Calu3 (cell line): Measurements from ENCODE around the gene CEACAM4. TPM values are rescaled to one million over a fixed set of nuclear protein-coding genes. Genes with fewer than 3 reads are reported as not detected.
A peak's percentile ranks its signal among the peaks of the same experiment; 100 is the strongest.
"Not testable (repeated sequence)": the region's sequence is repeated elsewhere in the genome, so short reads cannot be mapped to it uniquely, and the experiment has no call there.

Experiments
- BruUV-seq: library from RNA; stranded (reverse); fragments of 400-500 nt; replicated peaks from 2 replicates; lab custom pipeline; 2021; lab: Mats Ljungman, UMichigan
- CTCF ChIA-PET: fragments of 300-600 bp; sonication (Branson Sonifier 250); formaldehyde crosslinking; loops from one replicate; lab custom pipeline; 2022; ENCODE audit warnings: antibody characterized with exemption; lab: Charles Lee
- DNase-seq: peaks from one replicate; pipeline ENCODE4 v3.0.0; 2022
- H3K27ac Mint-ChIP-seq: one replicate; pipeline ENCODE4 v1.8.0; 2022; ENCODE audit warnings: mixed read lengths; ENCODE audit not compliant: unreplicated experiment
- H3K27me3 Mint-ChIP-seq: one replicate; pipeline ENCODE4 v1.8.0; 2022; ENCODE audit warnings: mixed read lengths; ENCODE audit not compliant: unreplicated experiment
- H3K36me3 Mint-ChIP-seq: one replicate; pipeline ENCODE4 v1.8.0; 2022; ENCODE audit warnings: mild to moderate bottlenecking, moderate library complexity, mixed read lengths; ENCODE audit not compliant: insufficient read depth, unreplicated experiment
- H3K4me1 Mint-ChIP-seq: one replicate; pipeline ENCODE4 v1.8.0; 2022; ENCODE audit warnings: mild to moderate bottlenecking, low read depth, mixed read lengths; ENCODE audit not compliant: unreplicated experiment
- H3K4me3 Mint-ChIP-seq: one replicate; pipeline ENCODE4 v1.8.0; 2022; ENCODE audit warnings: mild to moderate bottlenecking, low read depth, moderate library complexity, mixed read lengths; ENCODE audit not compliant: unreplicated experiment
- H3K9me3 Mint-ChIP-seq: one replicate; pipeline ENCODE4 v1.8.0; 2022; ENCODE audit warnings: low read depth, mixed read lengths; ENCODE audit not compliant: unreplicated experiment
- CTCF ChIP-seq: fragments of 200-600 bp; IDR thresholded peaks from one replicate; pipeline ENCODE4 v1.8.0; 2022; ENCODE audit warnings: antibody characterized with exemption; ENCODE audit not compliant: unreplicated experiment
- intact Hi-C: fragments of 100-400 bp; cut with micrococcal nuclease; formaldehyde crosslinking; loops from one replicate; pipeline ENCODE4 v1.10.0; 2022; ENCODE audit not compliant: unreplicated experiment
- total RNA-seq: library from RNA; stranded (reverse); gene quantifications from 2 replicates; pipeline ENCODE4 v1.2.3, GENCODE V29; 2022

The CEACAM4 gene
- total RNA-seq, 1 experiment from 2014 or later: not detected

DNA sequence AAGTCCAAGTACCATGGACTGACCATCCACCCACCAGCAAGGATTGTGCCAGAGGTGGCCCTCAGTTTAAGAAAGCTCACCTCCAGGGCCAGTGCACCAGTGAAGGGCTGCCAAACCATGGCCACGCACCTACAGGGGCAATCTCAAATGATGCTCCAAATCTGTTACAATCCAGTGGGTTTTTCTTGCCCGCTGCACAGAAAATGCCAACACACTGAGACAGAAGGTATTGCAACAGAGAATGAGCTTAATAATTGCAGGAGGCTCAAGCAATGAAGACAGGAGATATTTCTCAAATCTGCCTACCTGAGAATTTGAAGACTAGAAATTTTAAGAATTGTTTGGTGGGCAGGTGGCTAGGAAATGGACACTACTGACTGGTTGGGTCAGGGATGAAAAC lies 39.2 kb upstream of the CEACAM4 start:
- CTCF ChIA-PET: no interaction called here
- Mint-ChIP-seq H3K4me3 (no peak overlapping the region), H3K9me3 (peaks cover 5% of the 10 kb centered on the region), H3K4me1 (no peaks in the 10 kb centered on the region), H3K27me3 (peaks cover 75% of the 10 kb centered on the region), H3K36me3 (no peaks in the 10 kb centered on the region), H3K27ac (no peak overlapping the region)
- BruUV-seq: no TSS peak
- no peak for TF ChIP-seq CTCF
- no peak for DNase-seq
- intact Hi-C loops: no loop called here

- BruUV-seq: no TSS peak
- Mint-ChIP-seq H3K4me3 (no peak overlapping the region), H3K4me1 (peaks cover 14% of the 10 kb centered on the region), H3K27me3 (peaks cover 46% of the 10 kb centered on the region), H3K27ac (no peak overlapping the region), H3K36me3 (no peaks in the 10 kb centered on the region), H3K9me3 (peaks cover 15% of the 10 kb centered on the region)
- TF ChIP-seq CTCF: no peak
- DNase-seq: peak; percentile 64
- CTCF ChIA-PET: interaction anchor here (1.2 to 1.5 kb wide), 3 partner anchors 15 to 50 kb away, joined by 4 to 5 read pairs (median 4); no protein-coding TSS in a partner anchor
- intact Hi-C loops: no loop called here
These were observed 30.3 kb upstream of the CEACAM4 start for GRCh38 chr19:41657157-41657556.

DNA sequence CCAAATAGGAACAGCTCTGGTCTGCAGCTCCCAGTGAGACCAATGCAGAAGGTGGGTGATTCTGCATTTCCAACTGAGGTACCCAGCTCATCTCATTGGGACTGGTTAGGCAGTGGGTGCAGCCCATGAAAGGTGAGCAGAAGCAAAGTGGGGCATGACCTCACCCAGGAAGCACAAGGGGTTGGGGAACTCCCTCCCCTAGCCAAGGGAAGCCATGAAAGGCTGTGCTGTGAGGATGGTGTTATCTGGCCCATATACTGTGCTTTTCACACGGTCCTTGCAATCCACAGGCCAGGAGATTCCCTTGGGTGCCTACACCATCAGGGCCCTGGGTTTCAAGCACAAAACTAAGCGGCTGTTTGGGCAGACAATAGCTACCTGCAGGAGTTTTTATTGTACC lies 29.9 kb upstream of the CEACAM4 start:
- intact Hi-C loops, BruUV-seq, H3K36me3 Mint-ChIP-seq, H3K4me3 Mint-ChIP-seq, DNase-seq, H3K27ac Mint-ChIP-seq: not testable (repeated sequence)
- Mint-ChIP-seq H3K27me3 (peaks cover 42% of the 10 kb centered on the region), H3K9me3 (peaks cover 15% of the 10 kb centered on the region), H3K4me1 (peaks cover 14% of the 10 kb centered on the region)
- CTCF ChIA-PET: interaction anchor here (1.2 to 1.5 kb wide), 3 partner anchors 15 to 50 kb away, joined by 4 to 5 read pairs (median 4); no protein-coding TSS in a partner anchor

DNA sequence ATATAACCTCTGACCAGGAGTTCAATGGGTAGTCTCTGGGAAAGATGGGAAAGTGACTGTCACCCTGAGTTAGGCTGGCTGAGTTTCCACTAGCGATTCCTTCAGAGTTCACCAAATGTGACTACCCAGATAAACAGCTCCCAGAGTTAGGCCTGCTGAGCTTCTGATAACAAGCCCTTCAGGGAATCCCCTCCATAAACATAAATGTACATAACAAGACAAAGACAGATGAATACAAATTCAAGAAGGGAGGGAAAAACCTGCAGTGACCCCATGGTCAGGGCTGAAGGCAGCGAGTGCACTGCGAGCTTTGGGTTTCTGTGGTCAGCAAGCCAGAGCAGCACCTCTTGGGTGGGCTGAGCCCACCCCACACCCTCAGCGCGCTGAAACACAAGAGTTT lies 25.4 kb upstream of the CEACAM4 start:
- H3K4me3 Mint-ChIP-seq: no peak overlapping the region
- H3K36me3 Mint-ChIP-seq: no peaks in the 10 kb centered on the region
- no TSS peak for BruUV-seq
- no peak for TF ChIP-seq CTCF
- CTCF ChIA-PET: interaction anchor here (0.6 to 0.9 kb wide), 2 partner anchors 54 to 199 kb away, joined by 6 read pairs; no protein-coding TSS in a partner anchor
- intact Hi-C loops: no loop called here
- no peaks in the 10 kb centered on the region for H3K27me3 Mint-ChIP-seq
- no peak overlapping the region for H3K27ac Mint-ChIP-seq
- peaks cover 5% of the 10 kb centered on the region for H3K9me3 Mint-ChIP-seq
- H3K4me1 Mint-ChIP-seq: peaks cover 28% of the 10 kb centered on the region
- no peak for DNase-seq

DNA sequence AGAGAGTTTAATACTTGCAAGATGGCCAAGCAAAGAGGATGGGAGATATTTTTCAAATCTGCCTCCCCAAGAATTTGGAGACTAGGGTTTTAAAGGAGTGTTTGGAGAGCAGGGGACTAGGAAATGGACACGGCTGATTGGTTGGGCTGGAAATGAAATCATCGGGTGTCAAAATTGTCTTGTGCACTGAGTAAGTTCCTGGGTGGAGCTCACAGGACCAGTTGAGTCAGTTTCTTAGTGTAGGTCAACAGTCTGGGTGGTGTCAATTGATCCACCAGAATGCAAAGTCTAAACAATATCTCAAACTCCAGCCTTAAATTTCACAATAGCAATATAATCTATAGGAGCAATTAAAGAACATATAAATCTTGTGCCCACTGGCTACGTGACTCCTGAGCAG lies 23.0 kb upstream of the CEACAM4 start:
- no TSS peak for BruUV-seq
- peak overlapping the region; percentile 3 for H3K4me3 Mint-ChIP-seq
- intact Hi-C loops: no loop called here

More for the DNA sequence above, 23.0 kb upstream of the CEACAM4 start:
- H3K27me3 Mint-ChIP-seq: no peaks in the 10 kb centered on the region
- H3K4me1 Mint-ChIP-seq: peaks cover 28% of the 10 kb centered on the region
- CTCF ChIA-PET: interaction anchor here (0.9 to 3.3 kb wide), 5 partner anchors 38 to 85 kb away, joined by 3 to 14 read pairs (median 6); no protein-coding TSS in a partner anchor
- peak overlapping the region; percentile 8 for H3K27ac Mint-ChIP-seq
- no peak for TF ChIP-seq CTCF
- peak; percentile 67 for DNase-seq
- H3K36me3 Mint-ChIP-seq: no peaks in the 10 kb centered on the region
- H3K9me3 Mint-ChIP-seq: peaks cover 3% of the 10 kb centered on the region
